Measurements from ENCODE around the gene MAMDC4.
"Not testable (repeated sequence)": the region's sequence is repeated elsewhere in the genome, so short reads cannot be mapped to it uniquely, and the experiment has no call there.

GRCh38 chr9:136843801-136844740 is 8.1 kb upstream of the MAMDC4 start:
- TF ChIP-seq, protein P1, sequence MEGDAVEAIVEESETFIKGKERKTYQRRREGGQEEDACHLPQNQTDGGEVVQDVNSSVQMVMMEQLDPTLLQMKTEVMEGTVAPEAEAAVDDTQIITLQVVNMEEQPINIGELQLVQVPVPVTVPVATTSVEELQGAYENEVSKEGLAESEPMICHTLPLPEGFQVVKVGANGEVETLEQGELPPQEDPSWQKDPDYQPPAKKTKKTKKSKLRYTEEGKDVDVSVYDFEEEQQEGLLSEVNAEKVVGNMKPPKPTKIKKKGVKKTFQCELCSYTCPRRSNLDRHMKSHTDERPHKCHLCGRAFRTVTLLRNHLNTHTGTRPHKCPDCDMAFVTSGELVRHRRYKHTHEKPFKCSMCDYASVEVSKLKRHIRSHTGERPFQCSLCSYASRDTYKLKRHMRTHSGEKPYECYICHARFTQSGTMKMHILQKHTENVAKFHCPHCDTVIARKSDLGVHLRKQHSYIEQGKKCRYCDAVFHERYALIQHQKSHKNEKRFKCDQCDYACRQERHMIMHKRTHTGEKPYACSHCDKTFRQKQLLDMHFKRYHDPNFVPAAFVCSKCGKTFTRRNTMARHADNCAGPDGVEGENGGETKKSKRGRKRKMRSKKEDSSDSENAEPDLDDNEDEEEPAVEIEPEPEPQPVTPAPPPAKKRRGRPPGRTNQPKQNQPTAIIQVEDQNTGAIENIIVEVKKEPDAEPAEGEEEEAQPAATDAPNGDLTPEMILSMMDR (IDR thresholded peaks at IDR 0.05; ENCODE audit: borderline replicate concordance, extremely low read depth, low read length, poor library complexity, severe bottlenecking): peak; percentile 33
- TF ChIP-seq EZH2 (IDR thresholded peaks at IDR 0.05; ENCODE audit: borderline replicate concordance, low read depth, low read length, severe bottlenecking): not testable (repeated sequence)

All from DND-41 (cell line).